ENCODE results near the gene RNF220. TPM values are rescaled to one million over a fixed set of nuclear protein-coding genes. Genes with fewer than 3 reads are reported as not detected.
A peak's percentile ranks its signal among the peaks of the same experiment; 100 is the strongest.
"Not testable (repeated sequence)": the region's sequence is repeated elsewhere in the genome, so short reads cannot be mapped to it uniquely, and the experiment has no call there.

The RNF220 gene
- polyA plus RNA-seq, 4 donors: 52.6 to 86.1 (median 74.9) TPM

DNA sequence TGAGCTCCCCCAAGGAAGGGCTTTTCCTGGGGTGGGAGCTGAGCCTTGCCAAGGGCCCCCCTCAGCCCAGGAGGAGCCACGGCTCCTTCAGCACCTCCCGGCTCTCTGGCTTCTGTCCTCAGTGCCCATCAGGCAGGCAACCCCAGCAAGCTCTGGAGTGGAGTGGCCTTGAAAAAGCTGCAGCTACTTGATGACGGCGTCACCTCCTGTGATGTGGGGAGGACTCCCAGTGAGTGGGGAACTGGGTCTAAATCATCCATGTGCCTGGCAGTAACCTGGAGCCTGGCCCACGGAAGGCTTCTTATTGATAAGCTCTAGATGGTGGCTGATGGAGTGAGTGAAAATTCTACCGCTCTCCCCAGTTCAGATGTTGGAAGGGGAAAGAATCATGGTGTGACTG is 154.9 kb downstream of the RNF220 start:
- no peak for FAIRE-seq
- no peak for DNase-seq
- H3K4me1 ChIP-seq (ENCODE audit: control insufficient read depth in 3 of 3, insufficient read depth in 2 of 3, low read depth in 1 of 3, low read length in 2 of 3): no peaks in the 10 kb centered on the region
- WGBS, 3 donors: 75 to 85% (median 82%) methylated on average over 6 of the region's 6 CpGs
- H3K4me3 ChIP-seq (ENCODE audit: low read depth in 1 of 3, low read length in 3 of 3): no peak overlapping the region
- H3K36me3 ChIP-seq (ENCODE audit: control insufficient read depth in 3 of 3, insufficient read depth in 2 of 3, low read depth in 1 of 3, low read length in 3 of 3): no peaks in the 10 kb centered on the region
- H3K27ac ChIP-seq (ENCODE audit: low read depth in 1 of 3, low read length in 2 of 3): no peak overlapping the region
- peaks cover 0 to 7% (median 2%) of the 10 kb centered on the region in 3 donors for H3K27me3 ChIP-seq (ENCODE audit: control insufficient read depth in 3 of 3, insufficient read depth in 3 of 3, low read length in 3 of 3)
- H3K9me3 ChIP-seq (ENCODE audit: control insufficient read depth in 2 of 2, insufficient read depth in 1 of 2, low read depth in 1 of 2, low read length in 1 of 2): no peaks in the 10 kb centered on the region

DNA sequence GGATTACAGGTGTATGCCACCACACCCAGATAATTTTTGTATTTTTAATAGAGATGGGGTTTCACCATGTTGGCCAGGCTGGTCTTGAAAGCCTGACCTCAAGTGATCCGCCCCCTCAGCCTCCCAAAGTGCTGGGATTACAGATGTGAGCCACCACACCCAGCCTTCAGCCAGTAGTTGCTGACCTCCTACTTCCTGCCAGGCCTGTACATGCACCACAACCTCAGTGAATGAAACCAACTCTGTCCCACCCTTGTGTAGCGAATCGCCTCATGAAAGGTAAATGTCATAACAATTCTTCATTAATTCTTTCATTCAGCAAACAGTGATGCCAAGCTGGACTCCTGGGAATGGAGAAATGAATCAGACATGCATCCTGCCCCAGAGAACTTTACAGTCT is 155.6 kb downstream of the RNF220 start:
- 67 to 90% (median 69%) methylated on average over 3 of the region's 3 CpGs for WGBS, 3 donors
- H3K27me3 ChIP-seq (ENCODE audit: control insufficient read depth in 3 of 3, insufficient read depth in 3 of 3, low read length in 3 of 3); FAIRE-seq; DNase-seq; H3K27ac ChIP-seq (ENCODE audit: low read depth in 1 of 3, low read length in 2 of 3); H3K4me1 ChIP-seq (ENCODE audit: control insufficient read depth in 3 of 3, insufficient read depth in 2 of 3, low read depth in 1 of 3, low read length in 2 of 3); H3K9me3 ChIP-seq (ENCODE audit: control insufficient read depth in 2 of 2, insufficient read depth in 1 of 2, low read depth in 1 of 2, low read length in 1 of 2); H3K36me3 ChIP-seq (ENCODE audit: control insufficient read depth in 3 of 3, insufficient read depth in 2 of 3, low read depth in 1 of 3, low read length in 3 of 3); H3K4me3 ChIP-seq (ENCODE audit: low read depth in 1 of 3, low read length in 3 of 3): not testable (repeated sequence)

GRCh38 chr1:44565259-44565750 is 160.2 kb downstream of the RNF220 start:
- no peak overlapping the region for H3K27ac ChIP-seq (ENCODE audit: low read depth in 1 of 3, low read length in 2 of 3)
- no peak for FAIRE-seq
- H3K4me3 ChIP-seq (ENCODE audit: low read depth in 1 of 3, low read length in 3 of 3): no peak overlapping the region
- DNase-seq: no peak
- no peaks in the 10 kb centered on the region for H3K9me3 ChIP-seq (ENCODE audit: control insufficient read depth in 2 of 2, insufficient read depth in 1 of 2, low read depth in 1 of 2, low read length in 1 of 2)
- 81 to 87% (median 84%) methylated on average over 5 of the region's 5 CpGs for WGBS, 3 donors
- no peaks in the 10 kb centered on the region for H3K4me1 ChIP-seq (ENCODE audit: control insufficient read depth in 3 of 3, insufficient read depth in 2 of 3, low read depth in 1 of 3, low read length in 2 of 3)
- no peaks in the 10 kb centered on the region for H3K36me3 ChIP-seq (ENCODE audit: control insufficient read depth in 3 of 3, insufficient read depth in 2 of 3, low read depth in 1 of 3, low read length in 3 of 3)
- peaks cover 0 to 19% (median 2%) of the 10 kb centered on the region in 3 donors for H3K27me3 ChIP-seq (ENCODE audit: control insufficient read depth in 3 of 3, insufficient read depth in 3 of 3, low read length in 3 of 3)

DNA sequence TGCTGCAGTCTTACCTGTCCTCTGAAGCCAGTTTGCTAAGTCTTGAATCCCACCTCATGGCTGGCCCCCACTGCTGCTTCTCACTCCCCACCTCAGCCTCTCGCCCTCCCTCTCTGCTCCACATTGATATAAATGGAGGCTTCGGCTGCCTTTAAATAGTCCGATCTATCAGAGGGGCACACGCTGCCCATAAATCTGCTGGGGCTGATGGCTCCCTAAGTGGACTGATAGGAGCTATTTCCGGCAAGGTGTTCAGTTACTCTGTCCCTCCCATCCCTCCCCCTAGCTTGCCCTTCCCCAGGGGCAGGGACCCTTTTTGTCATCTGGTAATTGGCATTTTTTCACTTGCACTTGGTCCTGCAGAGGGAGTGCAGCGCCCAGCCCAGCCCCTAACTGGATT is 160.8 kb downstream of the RNF220 start:
- H3K27ac ChIP-seq (ENCODE audit: low read depth in 1 of 3, low read length in 2 of 3): no peak overlapping the region
- no peaks in the 10 kb centered on the region for H3K4me1 ChIP-seq (ENCODE audit: control insufficient read depth in 3 of 3, insufficient read depth in 2 of 3, low read depth in 1 of 3, low read length in 2 of 3)
- 82 to 84% (median 83%) methylated on average over 6 of the region's 6 CpGs for WGBS, 3 donors
- H3K9me3 ChIP-seq (ENCODE audit: control insufficient read depth in 2 of 2, insufficient read depth in 1 of 2, low read depth in 1 of 2, low read length in 1 of 2): no peaks in the 10 kb centered on the region
- FAIRE-seq (no peak), DNase-seq (no peak)
- peaks cover 0 to 19% (median 2%) of the 10 kb centered on the region in 3 donors for H3K27me3 ChIP-seq (ENCODE audit: control insufficient read depth in 3 of 3, insufficient read depth in 3 of 3, low read length in 3 of 3)
- H3K36me3 ChIP-seq (ENCODE audit: control insufficient read depth in 3 of 3, insufficient read depth in 2 of 3, low read depth in 1 of 3, low read length in 3 of 3): no peaks in the 10 kb centered on the region
- H3K4me3 ChIP-seq (ENCODE audit: low read depth in 1 of 3, low read length in 3 of 3): no peak overlapping the region

GRCh38 chr1:44566281-44567046 is 161.4 kb downstream of the RNF220 start:
- no peaks in the 10 kb centered on the region for H3K36me3 ChIP-seq (ENCODE audit: control insufficient read depth in 3 of 3, insufficient read depth in 2 of 3, low read depth in 1 of 3, low read length in 3 of 3)
- H3K9me3 ChIP-seq (ENCODE audit: control insufficient read depth in 2 of 2, insufficient read depth in 1 of 2, low read depth in 1 of 2, low read length in 1 of 2): no peaks in the 10 kb centered on the region
- H3K27ac ChIP-seq (ENCODE audit: low read depth in 1 of 3, low read length in 2 of 3): no peak overlapping the region
- DNase-seq (no peak), FAIRE-seq (no peak)
- no peak overlapping the region for H3K4me3 ChIP-seq (ENCODE audit: low read depth in 1 of 3, low read length in 3 of 3)
- WGBS, 3 donors: 79 to 85% (median 82%) methylated on average over 7 of the region's 7 CpGs
- no peaks in the 10 kb centered on the region for H3K4me1 ChIP-seq (ENCODE audit: control insufficient read depth in 3 of 3, insufficient read depth in 2 of 3, low read depth in 1 of 3, low read length in 2 of 3)
- peaks cover 0 to 19% (median 2%) of the 10 kb centered on the region in 3 donors for H3K27me3 ChIP-seq (ENCODE audit: control insufficient read depth in 3 of 3, insufficient read depth in 3 of 3, low read length in 3 of 3)

GRCh38 chr1:44568128-44568900 is 163.3 kb downstream of the RNF220 start:
- Histone ChIP-seq H3K4me1 (ENCODE audit: control insufficient read depth in 3 of 3, insufficient read depth in 2 of 3, low read depth in 1 of 3, low read length in 2 of 3) (no peaks in the 10 kb centered on the region), H3K9me3 (ENCODE audit: control insufficient read depth in 2 of 2, insufficient read depth in 1 of 2, low read depth in 1 of 2, low read length in 1 of 2) (no peaks in the 10 kb centered on the region), H3K27ac (ENCODE audit: low read depth in 1 of 3, low read length in 2 of 3) (no peak overlapping the region), H3K27me3 (ENCODE audit: control insufficient read depth in 3 of 3, insufficient read depth in 3 of 3, low read length in 3 of 3) (peaks cover 0 to 19% (median 2%) of the 10 kb centered on the region in 3 donors), H3K36me3 (ENCODE audit: control insufficient read depth in 3 of 3, insufficient read depth in 2 of 3, low read depth in 1 of 3, low read length in 3 of 3) (no peaks in the 10 kb centered on the region), H3K4me3 (ENCODE audit: low read depth in 1 of 3, low read length in 3 of 3) (no peak overlapping the region)
- FAIRE-seq (no peak), DNase-seq (no peak)
- 51 to 76% (median 55%) methylated on average over 10 of the region's 10 CpGs for WGBS, 3 donors

- DNase-seq (no peak), FAIRE-seq (no peak)
- no peak overlapping the region for H3K4me3 ChIP-seq (ENCODE audit: low read depth in 1 of 3, low read length in 3 of 3)
- 69 to 74% (median 70%) methylated on average over 4 of the region's 4 CpGs for WGBS, 3 donors
- no peak overlapping the region for H3K27ac ChIP-seq (ENCODE audit: low read depth in 1 of 3, low read length in 2 of 3)
- H3K27me3 ChIP-seq (ENCODE audit: control insufficient read depth in 3 of 3, insufficient read depth in 3 of 3, low read length in 3 of 3): peaks cover 0 to 19% (median 2%) of the 10 kb centered on the region in 3 donors
- no peaks in the 10 kb centered on the region for H3K9me3 ChIP-seq (ENCODE audit: control insufficient read depth in 2 of 2, insufficient read depth in 1 of 2, low read depth in 1 of 2, low read length in 1 of 2)
- H3K4me1 ChIP-seq (ENCODE audit: control insufficient read depth in 3 of 3, insufficient read depth in 2 of 3, low read depth in 1 of 3, low read length in 2 of 3): no peaks in the 10 kb centered on the region
- H3K36me3 ChIP-seq (ENCODE audit: control insufficient read depth in 3 of 3, insufficient read depth in 2 of 3, low read depth in 1 of 3, low read length in 3 of 3): no peaks in the 10 kb centered on the region
Observed at GRCh38 chr1:44569491-44569890, 164.4 kb downstream of the RNF220 start.

- FAIRE-seq (no peak), DNase-seq (peak; percentile 49 to 78)
- Histone ChIP-seq H3K27me3 (ENCODE audit: control insufficient read depth in 3 of 3, insufficient read depth in 3 of 3, low read length in 3 of 3) (peaks cover 0 to 19% (median 2%) of the 10 kb centered on the region in 3 donors), H3K36me3 (ENCODE audit: control insufficient read depth in 3 of 3, insufficient read depth in 2 of 3, low read depth in 1 of 3, low read length in 3 of 3) (no peaks in the 10 kb centered on the region), H3K9me3 (ENCODE audit: control insufficient read depth in 2 of 2, insufficient read depth in 1 of 2, low read depth in 1 of 2, low read length in 1 of 2) (no peaks in the 10 kb centered on the region), H3K4me3 (ENCODE audit: low read depth in 1 of 3, low read length in 3 of 3) (no peak overlapping the region), H3K4me1 (ENCODE audit: control insufficient read depth in 3 of 3, insufficient read depth in 2 of 3, low read depth in 1 of 3, low read length in 2 of 3) (no peaks in the 10 kb centered on the region), H3K27ac (ENCODE audit: low read depth in 1 of 3, low read length in 2 of 3) (no peak overlapping the region)
- WGBS, 3 donors: 57 to 76% (median 59%) methylated on average over 5 of the region's 5 CpGs
Observed at GRCh38 chr1:44571712-44572571, 166.9 kb downstream of the RNF220 start.
